Osteocyte (in vitro differentiated cells): ENCODE measurements around the gene RTP5. TPM values are rescaled to one million over a fixed set of nuclear protein-coding genes. Genes with fewer than 3 reads are reported as not detected.
"Not testable (repeated sequence)": the region's sequence is repeated elsewhere in the genome, so short reads cannot be mapped to it uniquely, and the experiment has no call there.

Experiments
- DNase-seq: peaks from one replicate; pipeline ENCODE4 v3.0.0; 2021; ENCODE audit warnings: mixed read lengths; ENCODE audit not compliant: unreplicated experiment; ENCODE audit errors: extremely low spot score
- H3K27ac Mint-ChIP-seq: one replicate; pipeline ENCODE4 v1.8.0; 2021; ENCODE audit warnings: mild to moderate bottlenecking, mixed read lengths; ENCODE audit not compliant: unreplicated experiment
- H3K27me3 Mint-ChIP-seq: one replicate; pipeline ENCODE4 v1.8.0; 2021; ENCODE audit warnings: mixed read lengths; ENCODE audit not compliant: unreplicated experiment
- H3K36me3 Mint-ChIP-seq: one replicate; pipeline ENCODE4 v1.8.0; 2021; ENCODE audit warnings: mixed read lengths; ENCODE audit not compliant: unreplicated experiment
- H3K4me1 Mint-ChIP-seq: one replicate; pipeline ENCODE4 v1.8.0; 2021; ENCODE audit warnings: mixed read lengths; ENCODE audit not compliant: unreplicated experiment
- H3K4me3 Mint-ChIP-seq: one replicate; pipeline ENCODE4 v1.8.0; 2021; ENCODE audit warnings: mild to moderate bottlenecking, moderate library complexity, mixed read lengths; ENCODE audit not compliant: unreplicated experiment
- H3K9me3 Mint-ChIP-seq: one replicate; pipeline ENCODE4 v1.8.0; 2021; ENCODE audit warnings: mixed read lengths; ENCODE audit not compliant: unreplicated experiment
- total RNA-seq: library from RNA; stranded (reverse); gene quantifications from 2 replicates; pipeline ENCODE4 v1.2.1, GENCODE V29; 2021
- TF ChIP-seq, protein P1 (sequence below): fragments of 200-600 bp; sonication (generic); IDR thresholded peaks from 2 replicates; pipeline ENCODE4 v1.5.0; 2021; ENCODE audit warnings: antibody characterized with exemption, mild to moderate bottlenecking, moderate library complexity

The RTP5 gene
- total RNA-seq, 1 donor from 2014 or later: not detected

DNA sequence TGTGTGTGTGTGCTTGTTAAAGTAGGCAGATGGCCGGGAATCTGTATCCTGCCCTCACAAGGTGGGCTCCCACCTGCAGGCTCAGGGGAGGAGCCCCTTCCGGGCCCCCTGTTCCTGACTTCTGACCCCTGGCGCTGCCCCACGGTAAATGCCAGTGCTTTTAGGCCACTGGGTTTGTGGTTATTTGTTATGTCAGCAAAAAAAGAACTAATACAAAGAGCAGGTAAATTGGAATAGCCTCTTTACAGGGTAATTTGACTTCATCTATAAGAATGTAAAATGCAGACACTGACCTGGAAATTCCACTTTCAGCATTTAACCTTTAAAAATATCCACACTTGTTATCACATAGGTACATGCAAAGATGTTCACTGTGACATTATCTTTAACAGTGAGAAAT is 44.2 kb downstream of the RTP5 start:
- no peak overlapping the region for H3K4me3 Mint-ChIP-seq
- TF ChIP-seq, protein P1, sequence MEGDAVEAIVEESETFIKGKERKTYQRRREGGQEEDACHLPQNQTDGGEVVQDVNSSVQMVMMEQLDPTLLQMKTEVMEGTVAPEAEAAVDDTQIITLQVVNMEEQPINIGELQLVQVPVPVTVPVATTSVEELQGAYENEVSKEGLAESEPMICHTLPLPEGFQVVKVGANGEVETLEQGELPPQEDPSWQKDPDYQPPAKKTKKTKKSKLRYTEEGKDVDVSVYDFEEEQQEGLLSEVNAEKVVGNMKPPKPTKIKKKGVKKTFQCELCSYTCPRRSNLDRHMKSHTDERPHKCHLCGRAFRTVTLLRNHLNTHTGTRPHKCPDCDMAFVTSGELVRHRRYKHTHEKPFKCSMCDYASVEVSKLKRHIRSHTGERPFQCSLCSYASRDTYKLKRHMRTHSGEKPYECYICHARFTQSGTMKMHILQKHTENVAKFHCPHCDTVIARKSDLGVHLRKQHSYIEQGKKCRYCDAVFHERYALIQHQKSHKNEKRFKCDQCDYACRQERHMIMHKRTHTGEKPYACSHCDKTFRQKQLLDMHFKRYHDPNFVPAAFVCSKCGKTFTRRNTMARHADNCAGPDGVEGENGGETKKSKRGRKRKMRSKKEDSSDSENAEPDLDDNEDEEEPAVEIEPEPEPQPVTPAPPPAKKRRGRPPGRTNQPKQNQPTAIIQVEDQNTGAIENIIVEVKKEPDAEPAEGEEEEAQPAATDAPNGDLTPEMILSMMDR: no peak
- DNase-seq: no peak
- peaks cover 28% of the 10 kb centered on the region for H3K27me3 Mint-ChIP-seq
- no peak overlapping the region for H3K27ac Mint-ChIP-seq
- H3K9me3 Mint-ChIP-seq: peaks cover 37% of the 10 kb centered on the region
- H3K4me1 Mint-ChIP-seq: no peaks in the 10 kb centered on the region
- H3K36me3 Mint-ChIP-seq: peaks cover 4% of the 10 kb centered on the region

DNA sequence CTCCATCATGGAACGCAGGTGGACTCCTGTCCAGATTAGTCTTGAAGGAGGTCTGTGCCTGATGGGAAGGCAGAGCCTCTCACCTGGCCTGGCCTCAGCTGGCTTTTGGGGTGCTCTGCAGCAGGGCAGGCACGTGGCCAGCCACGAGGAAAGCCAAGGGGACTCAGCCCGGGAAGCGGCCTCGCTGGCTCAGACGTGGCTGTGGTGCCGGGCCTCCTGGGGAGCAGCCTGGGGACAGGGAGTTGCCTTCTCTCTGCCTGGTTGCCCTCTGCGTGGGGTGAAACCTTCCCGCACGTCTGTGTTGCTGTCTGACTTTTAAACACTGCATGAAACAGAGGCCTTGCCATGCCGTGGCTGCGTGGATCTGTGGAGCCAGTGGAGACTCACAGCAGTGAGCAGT is 45.0 kb downstream of the RTP5 start:
- DNase-seq: no peak
- H3K27me3 Mint-ChIP-seq: peaks cover 29% of the 10 kb centered on the region
- no peak overlapping the region for H3K4me3 Mint-ChIP-seq
- H3K36me3 Mint-ChIP-seq: peaks cover 4% of the 10 kb centered on the region
- H3K27ac Mint-ChIP-seq: no peak overlapping the region
- peaks cover 41% of the 10 kb centered on the region for H3K9me3 Mint-ChIP-seq
- no peaks in the 10 kb centered on the region for H3K4me1 Mint-ChIP-seq
- TF ChIP-seq, protein P1: no peak

DNA sequence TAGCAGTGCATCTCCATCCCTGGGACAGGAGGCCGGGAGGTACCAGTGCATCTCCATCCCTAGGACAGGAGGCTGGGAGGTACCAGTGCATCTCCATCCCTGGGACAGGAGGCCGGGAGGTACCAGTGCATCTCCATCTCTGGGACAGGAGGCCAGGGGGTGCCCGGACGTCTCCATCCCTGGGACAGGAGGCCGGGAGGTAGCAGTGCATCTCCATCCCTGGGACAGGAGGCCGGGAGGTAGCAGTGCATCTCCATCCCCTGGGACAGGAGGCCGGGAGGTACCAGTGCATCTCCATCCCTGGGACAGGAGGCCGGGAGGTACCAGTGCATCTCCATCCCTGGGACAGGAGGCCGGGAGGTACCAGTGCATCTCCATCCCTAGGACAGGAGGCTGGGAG is 52.1 kb downstream of the RTP5 start:
- H3K4me1 Mint-ChIP-seq, H3K27ac Mint-ChIP-seq, DNase-seq, H3K4me3 Mint-ChIP-seq, H3K36me3 Mint-ChIP-seq: not testable (repeated sequence)
- Mint-ChIP-seq H3K27me3 (peaks cover 19% of the 10 kb centered on the region), H3K9me3 (peaks cover 16% of the 10 kb centered on the region)

DNA sequence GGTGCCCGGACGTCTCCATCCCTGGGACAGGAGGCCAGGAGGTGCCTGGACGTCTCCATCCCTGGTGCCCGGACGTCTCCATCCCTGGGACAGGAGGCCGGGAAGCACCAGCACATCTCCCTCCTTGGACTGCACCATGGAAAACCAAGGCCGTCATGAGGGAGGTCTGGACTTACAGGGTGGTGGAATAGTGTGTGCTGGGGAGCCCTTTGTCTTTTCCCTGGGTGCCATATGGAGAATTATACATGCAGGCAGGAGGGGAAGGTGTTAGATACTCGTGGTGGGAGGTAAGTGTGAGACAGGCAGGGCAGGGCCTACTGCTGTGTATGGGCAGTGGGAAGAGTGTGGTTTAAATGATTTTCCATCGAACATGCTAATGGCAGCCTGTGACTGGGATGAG is 52.9 kb downstream of the RTP5 start:
- H3K9me3 Mint-ChIP-seq: peaks cover 16% of the 10 kb centered on the region
- no peaks in the 10 kb centered on the region for H3K36me3 Mint-ChIP-seq
- no peak for DNase-seq
- H3K4me1 Mint-ChIP-seq: no peaks in the 10 kb centered on the region
- H3K27ac Mint-ChIP-seq: no peak overlapping the region
- TF ChIP-seq, protein P1: no peak
- H3K4me3 Mint-ChIP-seq: no peak overlapping the region
- H3K27me3 Mint-ChIP-seq: peaks cover 13% of the 10 kb centered on the region

DNA sequence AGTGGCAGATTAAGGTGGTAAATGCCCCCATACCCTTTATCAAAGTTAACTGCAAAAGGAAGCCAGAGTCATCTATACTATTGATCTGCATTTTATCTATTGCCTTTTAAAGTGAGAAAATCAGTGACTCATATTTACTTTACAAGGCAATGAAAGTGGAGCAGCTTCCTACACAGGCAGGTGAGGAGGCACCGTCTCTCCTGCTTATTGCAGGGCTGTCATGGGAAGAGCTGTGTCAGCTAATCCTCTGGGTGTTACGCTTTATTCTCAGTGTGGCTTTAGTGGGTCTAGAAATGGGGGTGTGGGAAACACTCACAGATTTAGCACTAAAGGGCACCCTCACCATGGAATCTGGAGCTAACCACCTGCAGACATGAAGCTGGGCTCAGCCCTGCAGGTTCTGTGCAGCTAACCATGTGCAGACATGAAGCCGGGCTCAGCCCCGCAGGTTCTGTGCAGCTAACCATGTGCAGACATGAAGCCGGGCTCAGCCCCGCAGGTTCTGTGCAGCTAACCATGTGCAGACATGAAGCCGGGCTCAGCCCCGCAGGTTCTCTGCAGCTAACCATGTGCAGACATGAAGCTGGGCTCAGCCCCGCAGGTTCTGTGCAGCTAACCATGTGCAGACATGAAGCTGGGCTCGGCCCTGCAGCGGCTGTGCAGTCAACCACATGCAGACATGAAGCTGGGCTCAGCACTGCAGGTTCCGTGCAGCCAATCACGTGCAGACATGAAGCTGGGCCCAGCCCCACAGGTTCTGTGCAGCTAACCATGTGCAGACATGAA is 53.5 kb downstream of the RTP5 start:
- not testable (repeated sequence) for H3K4me3 Mint-ChIP-seq, H3K27me3 Mint-ChIP-seq, H3K4me1 Mint-ChIP-seq, H3K36me3 Mint-ChIP-seq, H3K27ac Mint-ChIP-seq, DNase-seq
- H3K9me3 Mint-ChIP-seq: peaks cover 12% of the 10 kb centered on the region

Other genes starting within 250 kb of the RTP5 start
- 51.6 and 52.8 TPM in 2 replicates for gene THAP4, start 232.6 kb upstream of the RTP5 start, total RNA-seq
- 73.5 and 78.1 TPM in 2 replicates for gene ATG4B, start 232.0 kb upstream of the RTP5 start, total RNA-seq
- 26.3 and 28.8 TPM in 2 replicates for gene DTYMK, start 182.9 kb upstream of the RTP5 start, total RNA-seq
- gene ING5, start 167.7 kb upstream of the RTP5 start, total RNA-seq: 29.4 and 32.0 TPM in 2 replicates
- 32.5 and 36.8 TPM in 2 replicates for gene D2HGDH, start 135.1 kb upstream of the RTP5 start, total RNA-seq
- gene GAL3ST2, start 92.9 kb upstream of the RTP5 start, total RNA-seq: 0.48 TPM in 1 of 2 replicates, not detected in the other
- not detected in 2 replicates for gene NEU4, start 60.5 kb upstream of the RTP5 start, total RNA-seq
- gene PDCD1, start 10.8 kb upstream of the RTP5 start, total RNA-seq: not detected in 2 replicates